Right renal cortex interstitium (tissue), 3 donors: ENCODE data around the gene OST4. TPM values are rescaled to one million over a fixed set of nuclear protein-coding genes. Genes with fewer than 3 reads are reported as not detected.
A peak's percentile ranks its signal among the peaks of the same experiment; 100 is the strongest.
"Not testable (repeated sequence)": the region's sequence is repeated elsewhere in the genome, so short reads cannot be mapped to it uniquely, and the experiment has no call there.

Experiments used
- DNase-seq, 3 donors: peaks; one replicate each; pipeline ENCODE4 v3.0.0-alpha.2; 2013; ENCODE audit warnings: low read depth in 3 of 3, low spot score in 2 of 3
- polyA plus RNA-seq, 3 donors: library from polyadenylated mRNA; unstranded; fragments of 120-200 nt; gene quantifications; one replicate each; pipeline ENCODE4 v1.2.1, GENCODE V29; 2013; ENCODE audit not compliant: insufficient read length in 3 of 3

Gene OST4
- 100 to 1,000 TPM; 229 to 284 (median 261) TPM for polyA plus RNA-seq

- DNase-seq: peak in 2 of 3 donors; percentile 80 to 87
Observed at GRCh38 chr2:27071277-27071989, at the start of gene OST4. OST4 (minus strand) TSS chr2:27071654.

GRCh38 chr2:27119330-27119670, 47.8 kb upstream of the OST4 start:
- DNase-seq: not testable (repeated sequence)

GRCh38 chr2:27118525-27119329, 47.3 kb upstream of the OST4 start, which contains the start of gene CGREF1:
CGREF1 (minus strand) TSS chr2:27119128; CDS start chr2:27104366, 14,762 bp downstream.
- DNase-seq: no peak

- no peak for DNase-seq
Observed at GRCh38 chr2:27117995-27118524, 46.6 kb upstream of the OST4 start.

GRCh38 chr2:27115519-27115918, 44.1 kb upstream of the OST4 start:
- DNase-seq: no peak

GRCh38 chr2:27111392-27112078, 40.1 kb upstream of the OST4 start:
- DNase-seq: not testable (repeated sequence)

- not testable (repeated sequence) for DNase-seq
Observed at GRCh38 chr2:27110603-27111352, 39.3 kb upstream of the OST4 start.

GRCh38 chr2:27109083-27109482, 37.6 kb upstream of the OST4 start:
- no peak for DNase-seq

GRCh38 chr2:27108221-27108620, 36.8 kb upstream of the OST4 start:
- no peak for DNase-seq

- DNase-seq: no peak
Observed at GRCh38 chr2:27105981-27106380, 34.5 kb upstream of the OST4 start.

- DNase-seq: no peak
Observed at GRCh38 chr2:27102329-27102728, 30.9 kb upstream of the OST4 start.

GRCh38 chr2:27100036-27100435, 28.6 kb upstream of the OST4 start:
- no peak for DNase-seq

- DNase-seq: no peak
Observed at GRCh38 chr2:27099334-27099955, 28.0 kb upstream of the OST4 start.

- no peak for DNase-seq
Observed at GRCh38 chr2:27097341-27097740, 25.9 kb upstream of the OST4 start.

GRCh38 chr2:27096748-27097297, 25.4 kb upstream of the OST4 start:
- no peak for DNase-seq

- no peak for DNase-seq
Observed at GRCh38 chr2:27095745-27096651, 24.5 kb upstream of the OST4 start.

GRCh38 chr2:27095427-27095744, 23.9 kb upstream of the OST4 start:
- DNase-seq: no peak

GRCh38 chr2:27094353-27094984, 23.0 kb upstream of the OST4 start:
- no peak for DNase-seq
